H1 (cell line): Measurements from ENCODE around the gene MDM1. TPM values are rescaled to one million over a fixed set of nuclear protein-coding genes. Genes with fewer than 3 reads are reported as not detected.

ENCODE experiments used
- CTCF ChIA-PET: fragments of 300-600 bp; sonication (Branson Sonifier 250); formaldehyde crosslinking; loops from one replicate; lab custom pipeline; 2021; ENCODE audit not compliant: partially characterized antibody; lab: Charles Lee
- POLR2A ChIA-PET: fragments of 300-600 bp; sonication (Branson Sonifier 250); formaldehyde crosslinking; loops from one replicate; lab custom pipeline; 2021; ENCODE audit warnings: inconsistent platforms; ENCODE audit not compliant: partially characterized antibody; lab: Charles Lee
- DNase-seq, 2 experiments: peaks; one replicate each; pipeline versions ENCODE4 v3.0.0 to v3.0.0-alpha.2; 2010 to 2022; ENCODE audit warnings: low spot score in 2 of 2, low read depth in 1 of 2, mixed read lengths in 1 of 2
- FAIRE-seq: peaks from 2 replicates; lab custom pipeline; 2011; peaks lifted over from hg19 to GRCh38; lab: Jason Lieb, UNC
- H2AFZ ChIP-seq: 2 replicates; pipeline ENCODE4 v1.8.1; 2012; ENCODE audit warnings: low read length, inconsistent platforms
- H2AK5ac ChIP-seq: 2 replicates; pipeline ENCODE4 v1.6.1; 2013; ENCODE audit warnings: low read depth, low read length
- H2BK120ac ChIP-seq: replicated peaks from 2 replicates; pipeline ENCODE3; 2013; ENCODE audit warnings: low read depth, low read length, inconsistent platforms
- H2BK12ac ChIP-seq: 2 replicates; pipeline ENCODE4 v1.6.1; 2013; ENCODE audit warnings: low read depth, low read length
- H2BK15ac ChIP-seq: 2 replicates; pipeline ENCODE4 v1.6.1; 2013; ENCODE audit warnings: low read length
- H2BK20ac ChIP-seq: 2 replicates; pipeline ENCODE4 v1.6.1; 2013; ENCODE audit warnings: low read length
- H2BK5ac ChIP-seq: 2 replicates; pipeline ENCODE4 v1.6.1; 2013; ENCODE audit warnings: low read depth, low read length
- H3K14ac ChIP-seq: 2 replicates; pipeline ENCODE4 v1.6.1; 2013; ENCODE audit warnings: inconsistent platforms; ENCODE audit not compliant: insufficient read length
- H3K18ac ChIP-seq: 2 replicates; pipeline ENCODE4 v1.6.1; 2013; ENCODE audit warnings: low read length; ENCODE audit errors: extremely low read depth
- H3K23ac ChIP-seq: 2 replicates; pipeline ENCODE4 v1.6.1; 2013; ENCODE audit warnings: inconsistent platforms; ENCODE audit not compliant: insufficient read length
- H3K23me2 ChIP-seq: 2 replicates; pipeline ENCODE4 v1.6.1; 2013; ENCODE audit warnings: low read depth, low read length
- H3K27ac ChIP-seq: 2 replicates; pipeline ENCODE4 v1.6.1; 2011; ENCODE audit warnings: low read depth, low read length, inconsistent platforms
- H3K27me3 ChIP-seq, 4 experiments: replicated peaks in 1 of 4; 1 replicate in 1 of 4; 2 replicates in 3 of 4; pipeline versions ENCODE4 v1.6.1 to v1.8.1; 2011 to 2013; ENCODE audit warnings: low read length in 3 of 4, mild to moderate bottlenecking in 3 of 4, inconsistent platforms in 2 of 4, mixed read lengths in 2 of 4, moderate library complexity in 1 of 4; ENCODE audit not compliant: control insufficient read depth in 3 of 4, insufficient read depth in 3 of 4; ENCODE audit errors: extremely low read depth in 1 of 4
- H3K36me3 ChIP-seq, 4 experiments: 2 replicates each; pipeline versions ENCODE4 v1.6.1 to v1.8.1; 2011 to 2013; ENCODE audit warnings: mild to moderate bottlenecking in 4 of 4, low read length in 3 of 4, moderate library complexity in 2 of 4, control low read depth in 1 of 4, inconsistent platforms in 1 of 4; ENCODE audit not compliant: insufficient read depth in 4 of 4, control insufficient read depth in 2 of 4
- H3K4ac ChIP-seq: replicated peaks from 2 replicates; pipeline ENCODE3; 2013; ENCODE audit warnings: low read length, low read depth, mixed read lengths, inconsistent platforms; ENCODE audit not compliant: insufficient read length
- H3K4me1 ChIP-seq, 4 experiments: replicated peaks in 1 of 4; 1 replicate in 1 of 4; 2 replicates in 3 of 4; pipeline versions ENCODE4 v1.6.1 to v1.8.1; 2011 to 2013; ENCODE audit warnings: low read length in 3 of 4, inconsistent platforms in 2 of 4, mixed read lengths in 1 of 4; ENCODE audit not compliant: insufficient read depth in 4 of 4, control insufficient read depth in 3 of 4
- H3K4me2 ChIP-seq, 2 experiments: 2 replicates each; pipeline versions ENCODE4 v1.6.1 to v1.8.1; 2011 to 2013; ENCODE audit warnings: low read depth in 2 of 2, low read length in 2 of 2, control low read depth in 1 of 2, inconsistent platforms in 1 of 2, mild to moderate bottlenecking in 1 of 2; ENCODE audit not compliant: insufficient read depth in 1 of 2
- H3K4me3 ChIP-seq, 4 experiments: fragments of 200-600, 300-600 bp in 1 of 4; sonication (generic), shearing (Covaris generic), sonication (Bioruptor Twin) in 1 of 4; 2 replicates each; pipeline versions ENCODE4 v1.5.1 to v1.8.1; 2011 to 2016; ENCODE audit warnings: low read length in 4 of 4, low read depth in 3 of 4, control low read depth in 2 of 4, inconsistent platforms in 2 of 4, mild to moderate bottlenecking in 2 of 4, mixed read lengths in 1 of 4, moderate library complexity in 1 of 4; ENCODE audit not compliant: insufficient read depth in 2 of 4; ENCODE audit errors: extremely low read depth in 1 of 4
- H3K56ac ChIP-seq: replicated peaks from 2 replicates; pipeline ENCODE3; 2013; ENCODE audit warnings: low read depth, mild to moderate bottlenecking, mixed read lengths, low read length, inconsistent platforms; ENCODE audit not compliant: insufficient read length
- H3K79me1 ChIP-seq: 2 replicates; pipeline ENCODE4 v1.6.1; 2013; ENCODE audit warnings: low read depth, low read length, control low read depth
- H3K79me2 ChIP-seq, 2 experiments: 2 replicates each; pipeline versions ENCODE4 v1.6.1 to v1.8.1; 2012 to 2013; ENCODE audit warnings: low read length in 2 of 2, mild to moderate bottlenecking in 2 of 2, inconsistent platforms in 1 of 2; ENCODE audit not compliant: insufficient read depth in 2 of 2, control insufficient read depth in 1 of 2
- H3K9ac ChIP-seq, 4 experiments: replicated peaks in 1 of 4; 1 replicate in 1 of 4; 2 replicates in 3 of 4; pipeline versions ENCODE4 v1.6.1 to v1.8.1; 2011 to 2013; ENCODE audit warnings: low read depth in 3 of 4, low read length in 3 of 4, control low read depth in 2 of 4, mild to moderate bottlenecking in 2 of 4, moderate library complexity in 2 of 4, inconsistent platforms in 1 of 4; ENCODE audit errors: extremely low read depth in 1 of 4
- H3K9me3 ChIP-seq, 2 experiments: 2 replicates each; pipeline versions ENCODE4 v1.6.1 to v1.8.1; 2012 to 2013; ENCODE audit warnings: mild to moderate bottlenecking in 2 of 2, moderate library complexity in 2 of 2, control low read depth in 1 of 2, inconsistent platforms in 1 of 2, low read depth in 1 of 2, low read length in 1 of 2, mixed read lengths in 1 of 2; ENCODE audit not compliant: insufficient read depth in 2 of 2
- H4K20me1 ChIP-seq, 2 experiments: replicated peaks in 1 of 2; 2 replicates each; pipeline versions ENCODE3 to v1.8.1; 2011 to 2013; ENCODE audit warnings: inconsistent platforms in 2 of 2, low read length in 2 of 2, mild to moderate bottlenecking in 1 of 2; ENCODE audit not compliant: insufficient read depth in 2 of 2, control insufficient read depth in 1 of 2
- H4K5ac ChIP-seq: 2 replicates; pipeline ENCODE4 v1.6.1; 2013; ENCODE audit warnings: low read length, low read depth, mixed read lengths, inconsistent platforms; ENCODE audit not compliant: insufficient read length
- H4K8ac ChIP-seq: 2 replicates; pipeline ENCODE4 v1.8.0; 2013; ENCODE audit warnings: mild to moderate bottlenecking, moderate library complexity, low read length, inconsistent platforms; ENCODE audit not compliant: insufficient read depth; ENCODE audit errors: extremely low read depth
- H4K91ac ChIP-seq: replicated peaks from 2 replicates; pipeline ENCODE3; 2013; ENCODE audit warnings: low read length, mixed read lengths, inconsistent platforms; ENCODE audit not compliant: insufficient read length
- CHD2 ChIP-seq: IDR thresholded peaks from 2 replicates; pipeline ENCODE4 v1.6.1; 2012; ENCODE audit warnings: low read length, improper control_type of control experiment
- KDM4A ChIP-seq: IDR thresholded peaks from one replicate; pipeline ENCODE4 v1.7.1; 2012; ENCODE audit warnings: low read depth, mild to moderate bottlenecking, moderate library complexity, low read length, inconsistent platforms; ENCODE audit not compliant: severe bottlenecking
- RBBP5 ChIP-seq: IDR thresholded peaks from 2 replicates; pipeline ENCODE4 v1.7.1; 2012; ENCODE audit warnings: low read depth, mild to moderate bottlenecking, inconsistent platforms, low read length, moderate library complexity, borderline replicate concordance
- TAF7 ChIP-seq: optimal IDR thresholded peaks from 2 replicates; pipeline ENCODE3; 2011; ENCODE audit warnings: low read depth, mild to moderate bottlenecking, inconsistent platforms, low read length, moderate library complexity, borderline replicate concordance
- YY1 ChIP-seq: IDR thresholded peaks from 2 replicates; pipeline ENCODE4 v1.6.1; 2011; ENCODE audit warnings: low read depth, mild to moderate bottlenecking, low read length
- ZNF274 ChIP-seq: IDR thresholded peaks from 2 replicates; pipeline ENCODE4 v1.7.0; 2012; ENCODE audit warnings: low read length, borderline replicate concordance; ENCODE audit errors: extremely low read depth
- WGBS, 2 experiments: shearing (Covaris generic) in 1 of 2; methylation state at CpG; one replicate each; pipeline versions ENCODE4 v1.1.6 to v1.1.7; 2013 to 2015; ENCODE audit warnings: low lambda C conversion rate in 2 of 2, mixed read lengths in 2 of 2, inconsistent platforms in 1 of 2, low coverage in 1 of 2, missing lambda C conversion rate in 1 of 2; ENCODE audit not compliant: insufficient replicate concordance in 2 of 2, insufficient coverage in 1 of 2, insufficient read length in 1 of 2; ENCODE audit errors: extremely low coverage in 1 of 2, missing lambda C conversion rate in 1 of 2; 5-methylcytosine and 5-hydroxymethylcytosine counted together
- polyA plus RNA-seq, 7 experiments: library from polyadenylated mRNA; depleted of rRNA in 3 of 7; stranded (reverse) in 5 of 7; unstranded in 2 of 7; fragments of >200 nt in 5 of 7; fragments of 200-250 nt in 2 of 7; gene quantifications; 1 replicate in 5 of 7; 2 replicates in 1 of 7; 4 replicates in 1 of 7; pipeline versions ENCODE4 v1.2.1 to v1.2.3, GENCODE V29; 2011 to 2013; ENCODE audit warnings: missing spikeins in 2 of 7, mixed read lengths in 2 of 7
- total RNA-seq: library from RNA; stranded (reverse); fragmentation: NEBNext Ultra II Directional; extraction: Animal tissue kit (Norgen Biotek cat#: 25700); gene quantifications from 2 replicates; pipeline ENCODE4 v1.2.1, GENCODE V29; 2021

Gene MDM1
- total and polyA plus RNA-seq, 2 of the 8 experiments (the other 6 are each of a cell fraction or from before 2014, with no cell fraction given), result 3.1 to 10.7 TPM

DNA sequence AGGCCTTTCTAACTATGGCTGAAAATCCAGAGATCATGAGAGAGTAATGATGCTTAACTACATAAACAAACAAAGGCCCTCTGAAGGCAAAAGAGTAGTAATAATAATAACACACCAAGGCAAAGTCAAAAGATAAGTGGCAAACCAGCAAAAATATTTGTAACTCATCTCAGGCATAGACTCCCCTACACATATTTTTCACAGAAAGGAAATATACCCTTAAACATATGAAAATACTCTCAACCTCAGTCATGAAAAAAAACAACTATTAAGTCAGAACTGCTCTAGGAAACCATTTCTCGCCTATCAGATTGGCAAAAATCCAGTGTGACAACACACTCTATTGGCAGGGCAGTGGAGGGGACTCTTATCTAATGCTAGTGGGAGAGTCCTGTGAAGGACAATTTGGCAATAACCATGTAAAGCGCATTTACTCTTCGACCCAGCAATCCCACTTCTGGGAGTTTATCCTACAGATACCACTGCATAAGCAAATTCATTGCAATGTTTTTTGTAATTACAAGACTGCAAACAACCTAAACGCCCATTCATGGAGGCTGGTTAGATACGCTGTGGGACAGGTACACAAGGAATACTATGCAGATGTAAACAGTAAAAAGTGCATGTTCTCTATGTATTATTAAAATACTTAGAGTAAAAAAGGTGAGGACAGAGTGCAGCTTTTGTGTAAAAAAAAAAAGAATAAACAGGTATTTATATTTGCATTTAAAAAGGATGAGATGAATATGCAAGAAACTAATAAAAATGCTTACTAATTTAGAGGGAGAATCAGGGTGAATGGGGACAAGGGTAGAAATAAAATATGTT lies 52.7 kb downstream of the MDM1 start:
- H3K9me3 ChIP-seq, result no peaks in the 10 kb centered on the region
- H2BK15ac ChIP-seq, result no peak overlapping the region
- no peak overlapping the region for H2BK12ac ChIP-seq
- no peaks in the 10 kb centered on the region for H3K79me1 ChIP-seq
- H2AFZ ChIP-seq, result no peak overlapping the region
- H4K5ac ChIP-seq, result no peak overlapping the region
- no peaks in the 10 kb centered on the region for H3K36me3 ChIP-seq
- no peak overlapping the region for H2BK20ac ChIP-seq
- no peak overlapping the region for H4K91ac ChIP-seq
- no peak overlapping the region for H3K14ac ChIP-seq
- H3K56ac ChIP-seq, result no peak overlapping the region
- no peak overlapping the region for H3K23ac ChIP-seq
- no peak for FAIRE-seq
- no peak overlapping the region for H3K4ac ChIP-seq
- no peak overlapping the region for H2BK120ac ChIP-seq
- no peak overlapping the region for H4K8ac ChIP-seq
- POLR2A ChIA-PET, result no interaction called here
- no peak overlapping the region for H2BK5ac ChIP-seq
- DNase-seq, result no peak
- TF ChIP-seq KDM4A (no peak), TAF7 (no peak), CHD2 (no peak), YY1 (no peak), RBBP5 (no peak), ZNF274 (no peak)
- H3K4me3 ChIP-seq, result no peak overlapping the region
- no peaks in the 10 kb centered on the region for H3K27me3 ChIP-seq
- CTCF ChIA-PET, result no interaction called here
- no peaks in the 10 kb centered on the region for H3K79me2 ChIP-seq
- peaks cover 0 to 6% (median 0%) of the 10 kb centered on the region in 4 experiments; a peak in 2 of 7 replicates for H3K4me1 ChIP-seq
- no peaks in the 10 kb centered on the region for H3K23me2 ChIP-seq
- H3K9ac ChIP-seq, result no peak overlapping the region
- H2AK5ac ChIP-seq, result no peak overlapping the region
- no peaks in the 10 kb centered on the region for H4K20me1 ChIP-seq
- no peak overlapping the region for H3K4me2 ChIP-seq
- H3K27ac ChIP-seq, result no peak overlapping the region
- H3K18ac ChIP-seq, result no peak overlapping the region
- 92% methylated on average over 5 of the region's 5 CpGs; no CpG with 5 or more reads in 1 of the 2 experiments for WGBS, 2 experiments
